SK-N-SH treated with all-trans-retinoic acid at 6 μM for 48 hours (cell line): ENCODE results near the gene MAGI3.

ENCODE experiments used
- ATAC-seq: fragments of 200-7000 bp; cut with Tn5 transposase; 3 replicates; pipeline ENCODE4 v1.9.1; 2020; ENCODE audit warnings: mild to moderate bottlenecking, moderate library complexity
- ARNTL ChIP-seq: fragments of 450-650 bp; formaldehyde crosslinking; IDR thresholded peaks from 2 replicates; pipeline ENCODE4 v1.5.0; 2020; ENCODE audit warnings: low read depth, mild to moderate bottlenecking, moderate library complexity, borderline replicate concordance
- BACH2 ChIP-seq: fragments of 250-450 bp; sonication (Bioruptor Pico); IDR thresholded peaks from 2 replicates; pipeline ENCODE4 v1.9.0; 2021; ENCODE audit warnings: mild to moderate bottlenecking, borderline replicate concordance
- CSDC2 ChIP-seq: fragments of 250-450 bp; sonication (Bioruptor Pico); IDR thresholded peaks from 2 replicates; pipeline ENCODE4 v1.5.0; 2020; ENCODE audit warnings: mild to moderate bottlenecking, moderate library complexity
- ESRRG ChIP-seq: fragments of 250-450 bp; sonication (Bioruptor Pico); IDR thresholded peaks from 2 replicates; pipeline ENCODE4 v1.6.1; 2021; ENCODE audit warnings: mild to moderate bottlenecking
- GLIS3 ChIP-seq: fragments of 250-450 bp; sonication (Bioruptor Pico); IDR thresholded peaks from 2 replicates; pipeline ENCODE4 v1.5.0; 2020; ENCODE audit warnings: mild to moderate bottlenecking, moderate library complexity
- ISL1 ChIP-seq: fragments of 250-450 bp; sonication (Bioruptor Pico); IDR thresholded peaks from 2 replicates; pipeline ENCODE4 v2.1.2; 2022; ENCODE audit warnings: mild to moderate bottlenecking, moderate library complexity
- PPARA ChIP-seq: fragments of 250-450 bp; sonication (Bioruptor Pico); IDR thresholded peaks from 2 replicates; pipeline ENCODE4 v1.5.0; 2020; ENCODE audit warnings: mild to moderate bottlenecking, borderline replicate concordance
- RARB ChIP-seq: fragments of 250-450 bp; sonication (Bioruptor Pico); IDR thresholded peaks from 2 replicates; pipeline ENCODE4 v1.8.0; 2021; ENCODE audit warnings: mild to moderate bottlenecking, moderate library complexity
- SNAI2 ChIP-seq: fragments of 250-450 bp; sonication (Bioruptor Pico); IDR thresholded peaks from 2 replicates; pipeline ENCODE4 v1.5.0; 2020; ENCODE audit warnings: mild to moderate bottlenecking, moderate library complexity
- TCF4 ChIP-seq: fragments of 250-450 bp; sonication (Bioruptor Pico); IDR thresholded peaks from 2 replicates; pipeline ENCODE4 v1.8.0; 2021; ENCODE audit warnings: mild to moderate bottlenecking, moderate library complexity, borderline replicate concordance
- TOX ChIP-seq: fragments of 250-450 bp; sonication (Bioruptor Pico); IDR thresholded peaks from 2 replicates; pipeline ENCODE4 v1.8.0; 2021; ENCODE audit warnings: mild to moderate bottlenecking, moderate library complexity, borderline replicate concordance
- ZC3H10 ChIP-seq: fragments of 250-450 bp; sonication (Bioruptor Pico); IDR thresholded peaks from 2 replicates; pipeline ENCODE4 v1.5.1; 2021; ENCODE audit warnings: mild to moderate bottlenecking, moderate library complexity
- ZFP3 ChIP-seq: fragments of 250-450 bp; sonication (Bioruptor Pico); IDR thresholded peaks from 2 replicates; pipeline ENCODE4 v1.5.0; 2020; ENCODE audit warnings: mild to moderate bottlenecking, moderate library complexity
- ZFP30 ChIP-seq: fragments of 450-650 bp; formaldehyde crosslinking; IDR thresholded peaks from 2 replicates; pipeline ENCODE4 v1.5.0; 2022; ENCODE audit warnings: mild to moderate bottlenecking, moderate library complexity
- ZNF70 ChIP-seq: fragments of 450-650 bp; formaldehyde crosslinking; IDR thresholded peaks from 2 replicates; pipeline ENCODE4 v1.5.0; 2020; ENCODE audit warnings: mild to moderate bottlenecking, moderate library complexity
- ZNF8 ChIP-seq: fragments of 450-650 bp; formaldehyde crosslinking; IDR thresholded peaks from 2 replicates; pipeline ENCODE4 v1.5.0; 2020; ENCODE audit warnings: mild to moderate bottlenecking, moderate library complexity
- TF ChIP-seq, protein P1 (sequence below): fragments of 250-450 bp; sonication (Bioruptor Pico); IDR thresholded peaks from 2 replicates; pipeline ENCODE4 v1.8.0; 2021; ENCODE audit warnings: low read depth, mild to moderate bottlenecking, moderate library complexity, borderline replicate concordance
- TF ChIP-seq, protein P2 (sequence below): fragments of 250-450 bp; sonication (Bioruptor Pico); IDR thresholded peaks from 2 replicates; pipeline ENCODE4 v1.5.1; 2021; ENCODE audit warnings: mild to moderate bottlenecking, moderate library complexity
- TF ChIP-seq, protein P3 (sequence below): fragments of 250-450 bp; sonication (Bioruptor Pico); IDR thresholded peaks from 2 replicates; pipeline ENCODE4 v1.5.1; 2020; ENCODE audit warnings: low read depth, mild to moderate bottlenecking, moderate library complexity
- TF ChIP-seq, protein P4 (sequence below): fragments of 250-450 bp; sonication (Bioruptor Pico); IDR thresholded peaks from 2 replicates; pipeline ENCODE4 v1.5.0; 2020; ENCODE audit warnings: mild to moderate bottlenecking, moderate library complexity

The MAGI3 gene

DNA sequence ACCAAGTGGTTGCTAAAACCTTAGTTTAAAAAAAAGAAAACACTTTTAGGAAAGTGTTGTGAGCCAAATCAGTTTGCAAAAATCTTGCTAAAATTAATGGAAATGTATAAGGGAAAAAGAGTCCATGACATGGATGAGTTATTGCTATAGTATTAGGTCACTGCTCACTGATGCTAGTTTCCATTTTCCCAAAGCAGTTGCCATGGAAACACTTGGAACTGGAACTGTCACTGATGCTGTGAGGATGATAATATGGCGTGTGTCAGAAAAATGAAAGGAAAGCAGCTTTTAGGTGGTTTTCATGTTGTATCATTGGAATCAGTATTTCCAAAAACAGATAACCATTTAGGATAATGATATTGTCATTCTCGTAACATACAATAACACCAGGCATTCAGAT, 264.6 kb downstream of the MAGI3 start (continued):
- TF ChIP-seq, protein P1, sequence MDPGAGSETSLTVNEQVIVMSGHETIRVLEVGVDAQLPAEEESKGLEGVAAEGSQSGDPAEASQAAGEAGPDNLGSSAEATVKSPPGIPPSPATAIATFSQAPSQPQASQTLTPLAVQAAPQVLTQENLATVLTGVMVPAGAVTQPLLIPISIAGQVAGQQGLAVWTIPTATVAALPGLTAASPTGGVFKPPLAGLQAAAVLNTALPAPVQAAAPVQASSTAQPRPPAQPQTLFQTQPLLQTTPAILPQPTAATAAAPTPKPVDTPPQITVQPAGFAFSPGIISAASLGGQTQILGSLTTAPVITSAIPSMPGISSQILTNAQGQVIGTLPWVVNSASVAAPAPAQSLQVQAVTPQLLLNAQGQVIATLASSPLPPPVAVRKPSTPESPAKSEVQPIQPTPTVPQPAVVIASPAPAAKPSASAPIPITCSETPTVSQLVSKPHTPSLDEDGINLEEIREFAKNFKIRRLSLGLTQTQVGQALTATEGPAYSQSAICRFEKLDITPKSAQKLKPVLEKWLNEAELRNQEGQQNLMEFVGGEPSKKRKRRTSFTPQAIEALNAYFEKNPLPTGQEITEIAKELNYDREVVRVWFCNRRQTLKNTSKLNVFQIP (CRISPR knock-in tag): no peak
- no peak for TF ChIP-seq ZFP3 (CRISPR knock-in tag)
- TF ChIP-seq ZC3H10 (CRISPR knock-in tag): no peak

DNA sequence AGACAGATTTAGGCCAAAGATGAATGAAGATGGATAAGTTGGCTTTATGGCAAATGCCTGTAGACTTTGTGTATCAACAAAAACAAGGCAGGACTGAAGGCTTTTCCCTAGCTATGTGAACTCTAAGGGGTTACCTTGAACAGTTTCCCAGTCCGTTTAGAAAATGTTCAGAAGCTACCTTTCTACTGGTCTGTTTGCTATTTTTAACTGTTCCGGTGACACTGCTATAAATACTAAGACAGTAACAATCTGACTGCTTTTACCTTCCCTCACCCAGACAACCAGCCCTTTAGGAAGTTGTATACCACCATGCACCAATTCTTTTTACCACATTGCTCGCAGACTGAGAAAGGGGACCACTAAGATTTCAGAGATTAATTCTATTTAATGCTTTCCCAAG, 266.8 kb downstream of the MAGI3 start:
- TF ChIP-seq TCF4 (no peak), ZC3H10 (CRISPR knock-in tag) (no peak), ZNF8 (CRISPR knock-in tag) (no peak), GLIS3 (CRISPR knock-in tag) (no peak), ZFP3 (CRISPR knock-in tag) (no peak), CSDC2 (CRISPR knock-in tag) (no peak), TOX (CRISPR knock-in tag) (no peak), ARNTL (no peak), ZFP30 (no peak), PPARA (CRISPR knock-in tag) (no peak), ZNF70 (CRISPR knock-in tag) (no peak), RARB (CRISPR knock-in tag) (no peak), SNAI2 (CRISPR knock-in tag) (no peak), ESRRG (CRISPR knock-in tag) (no peak), BACH2 (no peak), ISL1 (CRISPR knock-in tag) (no peak)
- TF ChIP-seq, protein P2, sequence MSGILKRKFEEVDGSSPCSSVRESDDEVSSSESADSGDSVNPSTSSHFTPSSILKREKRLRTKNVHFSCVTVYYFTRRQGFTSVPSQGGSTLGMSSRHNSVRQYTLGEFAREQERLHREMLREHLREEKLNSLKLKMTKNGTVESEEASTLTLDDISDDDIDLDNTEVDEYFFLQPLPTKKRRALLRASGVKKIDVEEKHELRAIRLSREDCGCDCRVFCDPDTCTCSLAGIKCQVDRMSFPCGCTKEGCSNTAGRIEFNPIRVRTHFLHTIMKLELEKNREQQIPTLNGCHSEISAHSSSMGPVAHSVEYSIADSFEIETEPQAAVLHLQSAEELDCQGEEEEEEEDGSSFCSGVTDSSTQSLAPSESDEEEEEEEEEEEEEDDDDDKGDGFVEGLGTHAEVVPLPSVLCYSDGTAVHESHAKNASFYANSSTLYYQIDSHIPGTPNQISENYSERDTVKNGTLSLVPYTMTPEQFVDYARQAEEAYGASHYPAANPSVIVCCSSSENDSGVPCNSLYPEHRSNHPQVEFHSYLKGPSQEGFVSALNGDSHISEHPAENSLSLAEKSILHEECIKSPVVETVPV (CRISPR knock-in tag): no peak
- TF ChIP-seq, protein P1 (CRISPR knock-in tag): no peak
- TF ChIP-seq, protein P3, sequence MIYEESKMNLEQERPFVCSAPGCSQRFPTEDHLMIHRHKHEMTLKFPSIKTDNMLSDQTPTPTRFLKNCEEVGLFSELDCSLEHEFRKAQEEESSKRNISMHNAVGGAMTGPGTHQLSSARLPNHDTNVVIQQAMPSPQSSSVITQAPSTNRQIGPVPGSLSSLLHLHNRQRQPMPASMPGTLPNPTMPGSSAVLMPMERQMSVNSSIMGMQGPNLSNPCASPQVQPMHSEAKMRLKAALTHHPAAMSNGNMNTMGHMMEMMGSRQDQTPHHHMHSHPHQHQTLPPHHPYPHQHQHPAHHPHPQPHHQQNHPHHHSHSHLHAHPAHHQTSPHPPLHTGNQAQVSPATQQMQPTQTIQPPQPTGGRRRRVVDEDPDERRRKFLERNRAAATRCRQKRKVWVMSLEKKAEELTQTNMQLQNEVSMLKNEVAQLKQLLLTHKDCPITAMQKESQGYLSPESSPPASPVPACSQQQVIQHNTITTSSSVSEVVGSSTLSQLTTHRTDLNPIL (CRISPR knock-in tag): no peak
- no peak for ATAC-seq

DNA sequence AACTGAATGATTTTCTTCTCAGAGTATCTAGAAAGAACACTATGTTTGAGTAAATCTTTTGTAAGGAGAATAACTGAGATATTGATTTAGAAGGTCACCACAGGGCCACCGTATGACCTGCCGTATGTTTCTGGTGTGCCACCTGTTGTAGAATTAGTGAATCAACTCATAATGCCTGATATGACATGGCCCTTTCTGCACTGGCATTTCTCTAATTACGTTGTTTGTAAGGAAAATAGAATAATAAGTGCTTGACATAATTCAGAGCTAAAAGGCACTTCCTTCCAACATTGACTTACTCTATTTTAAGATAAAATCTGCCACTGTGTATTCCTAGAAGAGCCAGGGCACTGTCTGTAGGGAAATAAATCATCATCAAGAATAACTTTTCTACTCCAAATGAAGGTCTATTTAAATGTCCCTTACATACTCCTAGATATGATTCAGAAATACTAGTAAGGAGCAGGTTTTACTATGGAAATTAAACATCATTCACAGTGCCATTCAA, 267.3 kb downstream of the MAGI3 start:
- peak; percentile 49 for ATAC-seq
- TF ChIP-seq SNAI2 (CRISPR knock-in tag) (peak; percentile 94), TCF4 (no peak), ISL1 (CRISPR knock-in tag) (peak; percentile 93)
- TF ChIP-seq, all 23 proteins: peak for 2

DNA sequence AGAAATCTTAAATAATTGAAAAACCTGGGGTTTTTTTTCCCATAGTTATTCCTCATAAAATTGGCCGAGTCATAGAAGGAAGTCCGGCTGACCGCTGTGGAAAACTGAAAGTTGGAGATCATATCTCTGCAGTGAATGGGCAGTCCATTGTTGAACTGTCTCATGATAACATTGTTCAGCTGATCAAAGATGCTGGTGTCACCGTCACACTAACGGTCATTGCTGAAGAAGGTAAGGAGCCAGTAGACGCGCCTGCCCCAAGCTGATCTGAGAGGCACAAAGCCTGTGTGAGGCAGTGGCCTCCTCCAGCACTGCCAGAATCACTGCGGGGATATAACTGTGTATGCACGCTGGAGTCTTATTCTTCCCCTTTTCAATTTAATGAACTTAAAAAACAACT, 268.7 kb downstream of the MAGI3 start:
- no peak for TF ChIP-seq ZFP30

DNA sequence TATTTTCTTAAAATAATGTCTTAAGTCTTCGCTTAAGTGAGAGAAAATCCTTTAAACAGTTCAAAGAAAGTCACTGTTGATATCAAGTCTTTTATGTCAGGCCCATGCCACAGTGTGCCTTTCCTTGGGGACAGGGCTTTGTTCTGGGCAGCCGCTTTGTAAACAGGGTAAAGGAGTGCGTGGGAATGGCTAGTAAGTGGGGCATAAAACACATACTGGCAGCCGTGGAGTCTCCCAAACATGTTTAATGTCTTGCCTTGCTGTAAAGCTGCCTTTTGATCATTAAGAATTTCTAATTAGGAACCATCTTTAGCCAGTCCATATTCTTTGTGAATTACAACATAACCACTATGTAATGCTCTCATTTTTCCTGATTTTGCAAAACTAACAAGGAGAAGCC, 269.2 kb downstream of the MAGI3 start:
- ATAC-seq: no peak
- TF ChIP-seq ISL1 (CRISPR knock-in tag) (no peak), TOX (CRISPR knock-in tag) (no peak), SNAI2 (CRISPR knock-in tag) (no peak), CSDC2 (CRISPR knock-in tag) (no peak), ZFP30 (no peak), ZC3H10 (CRISPR knock-in tag) (no peak), ARNTL (no peak), GLIS3 (CRISPR knock-in tag) (no peak), TCF4 (no peak), ZFP3 (CRISPR knock-in tag) (no peak)
- TF ChIP-seq, protein P3 (CRISPR knock-in tag): no peak
- TF ChIP-seq, protein P4, sequence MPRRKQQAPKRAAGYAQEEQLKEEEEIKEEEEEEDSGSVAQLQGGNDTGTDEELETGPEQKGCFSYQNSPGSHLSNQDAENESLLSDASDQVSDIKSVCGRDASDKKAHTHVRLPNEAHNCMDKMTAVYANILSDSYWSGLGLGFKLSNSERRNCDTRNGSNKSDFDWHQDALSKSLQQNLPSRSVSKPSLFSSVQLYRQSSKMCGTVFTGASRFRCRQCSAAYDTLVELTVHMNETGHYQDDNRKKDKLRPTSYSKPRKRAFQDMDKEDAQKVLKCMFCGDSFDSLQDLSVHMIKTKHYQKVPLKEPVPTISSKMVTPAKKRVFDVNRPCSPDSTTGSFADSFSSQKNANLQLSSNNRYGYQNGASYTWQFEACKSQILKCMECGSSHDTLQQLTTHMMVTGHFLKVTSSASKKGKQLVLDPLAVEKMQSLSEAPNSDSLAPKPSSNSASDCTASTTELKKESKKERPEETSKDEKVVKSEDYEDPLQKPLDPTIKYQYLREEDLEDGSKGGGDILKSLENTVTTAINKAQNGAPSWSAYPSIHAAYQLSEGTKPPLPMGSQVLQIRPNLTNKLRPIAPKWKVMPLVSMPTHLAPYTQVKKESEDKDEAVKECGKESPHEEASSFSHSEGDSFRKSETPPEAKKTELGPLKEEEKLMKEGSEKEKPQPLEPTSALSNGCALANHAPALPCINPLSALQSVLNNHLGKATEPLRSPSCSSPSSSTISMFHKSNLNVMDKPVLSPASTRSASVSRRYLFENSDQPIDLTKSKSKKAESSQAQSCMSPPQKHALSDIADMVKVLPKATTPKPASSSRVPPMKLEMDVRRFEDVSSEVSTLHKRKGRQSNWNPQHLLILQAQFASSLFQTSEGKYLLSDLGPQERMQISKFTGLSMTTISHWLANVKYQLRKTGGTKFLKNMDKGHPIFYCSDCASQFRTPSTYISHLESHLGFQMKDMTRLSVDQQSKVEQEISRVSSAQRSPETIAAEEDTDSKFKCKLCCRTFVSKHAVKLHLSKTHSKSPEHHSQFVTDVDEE (CRISPR knock-in tag): no peak
- TF ChIP-seq, protein P1 (CRISPR knock-in tag): no peak

More for the DNA sequence above, 268.7 kb downstream of the MAGI3 start:
- ATAC-seq: no peak
